ENCODE data around the gene SNX11. TPM values are rescaled to one million over a fixed set of nuclear protein-coding genes. Genes with fewer than 3 reads are reported as not detected.
"Not testable (repeated sequence)": the region's sequence is repeated elsewhere in the genome, so short reads cannot be mapped to it uniquely, and the experiment has no call there.

Gene SNX11, protein sequence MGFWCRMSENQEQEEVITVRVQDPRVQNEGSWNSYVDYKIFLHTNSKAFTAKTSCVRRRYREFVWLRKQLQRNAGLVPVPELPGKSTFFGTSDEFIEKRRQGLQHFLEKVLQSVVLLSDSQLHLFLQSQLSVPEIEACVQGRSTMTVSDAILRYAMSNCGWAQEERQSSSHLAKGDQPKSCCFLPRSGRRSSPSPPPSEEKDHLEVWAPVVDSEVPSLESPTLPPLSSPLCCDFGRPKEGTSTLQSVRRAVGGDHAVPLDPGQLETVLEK
- total RNA-seq (2014; rRNA removed; shearing (Covaris generic)): 12.3 and 12.9 TPM in 2 replicates
- polyA plus RNA-seq (2014; cell fraction: nucleus; rRNA removed): 17.3 and 21.0 TPM in 2 replicates

DNA sequence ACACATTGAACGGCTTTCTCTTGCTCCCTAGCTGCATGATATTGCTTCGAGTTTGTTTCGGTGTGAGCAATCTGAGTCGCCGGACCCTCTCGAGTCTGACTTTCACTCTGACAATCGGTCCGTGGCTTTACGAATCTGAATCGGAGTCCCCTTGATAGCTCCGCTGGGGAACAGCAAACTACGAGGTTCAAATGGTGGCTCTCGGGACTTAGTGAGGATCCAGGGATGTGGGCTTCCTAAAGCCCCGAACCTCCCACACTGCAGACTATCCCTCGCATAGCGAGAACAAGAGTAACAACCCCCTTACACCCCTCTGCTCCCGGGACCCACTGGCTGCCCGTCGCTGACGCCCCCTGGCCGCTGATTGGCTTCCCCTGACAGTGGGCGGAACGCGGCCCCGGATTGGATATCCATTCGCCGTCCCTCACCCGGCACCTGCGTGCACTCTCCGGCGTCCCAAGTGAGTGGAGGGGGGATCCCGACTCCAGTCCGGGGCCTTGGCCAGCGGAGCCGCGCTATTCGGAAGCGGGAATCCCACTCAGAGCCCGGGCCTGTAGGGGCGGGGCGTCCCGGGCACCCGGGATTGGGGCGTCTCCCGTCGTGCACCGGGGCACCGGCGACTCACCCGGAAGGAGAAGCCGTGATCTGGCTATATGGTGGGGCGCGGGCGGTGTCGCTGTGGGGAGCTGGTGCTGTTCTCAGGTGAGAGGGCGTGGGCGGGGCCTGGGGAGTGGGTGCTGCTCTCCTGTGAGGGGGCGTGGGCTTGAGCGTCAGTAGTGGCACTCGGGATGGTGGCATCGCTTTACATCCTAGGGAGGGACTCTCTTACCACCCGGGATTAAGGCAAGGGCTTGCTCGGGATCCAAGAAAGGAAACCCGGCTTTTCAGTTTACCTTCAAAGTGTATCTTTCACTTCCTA lies at the start of gene SNX11:
Gene SNX11, plus strand, starts transcription at position 630 of the 919 bp plus-strand sequence. CDS start 4,278 bp downstream, outside the sequence.
- DNase-seq (ENCODE audit: extremely low read depth, low read depth): peak; percentile 73

- no peak for DNase-seq (ENCODE audit: extremely low read depth, low read depth)
Measured at GRCh38 chr17:48058393-48059124, 49.0 kb upstream of the SNX11 start.

DNA sequence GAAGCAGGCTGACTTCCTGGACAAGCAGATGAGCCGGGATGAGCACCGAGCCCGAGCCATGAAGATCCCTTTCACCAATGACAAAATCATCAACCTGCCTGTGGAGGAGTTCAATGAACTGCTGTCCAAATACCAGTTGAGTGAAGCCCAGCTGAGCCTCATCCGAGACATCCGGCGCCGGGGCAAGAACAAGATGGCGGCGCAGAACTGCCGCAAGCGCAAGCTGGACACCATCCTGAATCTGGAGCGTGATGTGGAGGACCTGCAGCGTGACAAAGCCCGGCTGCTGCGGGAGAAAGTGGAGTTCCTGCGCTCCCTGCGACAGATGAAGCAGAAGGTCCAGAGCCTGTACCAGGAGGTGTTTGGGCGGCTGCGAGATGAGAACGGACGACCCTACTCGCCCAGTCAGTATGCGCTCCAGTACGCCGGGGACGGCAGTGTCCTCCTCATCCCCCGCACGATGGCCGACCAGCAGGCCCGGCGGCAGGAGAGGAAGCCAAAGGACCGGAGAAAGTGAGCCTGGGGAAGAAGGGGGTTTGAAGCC lies 48.4 kb upstream of the SNX11 start:
- DNase-seq (ENCODE audit: extremely low read depth, low read depth): no peak

DNA sequence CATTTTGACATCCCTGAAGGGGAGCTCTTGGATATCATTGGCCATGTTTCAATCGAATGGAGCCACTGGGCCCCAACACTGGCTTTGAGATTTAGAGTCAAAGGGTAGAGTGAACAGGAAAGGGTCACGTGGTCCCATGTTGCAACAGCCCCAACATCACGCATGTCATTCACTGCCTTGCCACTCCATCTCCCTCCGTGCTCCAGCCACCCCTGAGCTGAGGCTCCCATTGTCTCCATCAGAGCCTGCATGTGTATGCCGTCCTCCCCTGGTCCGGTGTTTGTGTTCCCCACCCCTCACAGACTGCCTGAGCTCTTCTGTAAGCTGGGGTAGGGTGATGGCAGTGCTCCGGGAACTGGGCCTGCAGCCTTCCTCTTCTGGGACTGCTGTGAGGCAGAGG lies 47.3 kb upstream of the SNX11 start:
- DNase-seq (ENCODE audit: extremely low read depth, low read depth): no peak

GRCh38 chr17:48062273-48062672 lies 45.3 kb upstream of the SNX11 start:
- DNase-seq (ENCODE audit: extremely low read depth, low read depth): no peak

GRCh38 chr17:48064638-48065037 lies 42.9 kb upstream of the SNX11 start:
- DNase-seq (ENCODE audit: extremely low read depth, low read depth): no peak

GRCh38 chr17:48066192-48066591 lies 41.4 kb upstream of the SNX11 start:
- no peak for DNase-seq (ENCODE audit: extremely low read depth, low read depth)

GRCh38 chr17:48066656-48067055 lies 40.9 kb upstream of the SNX11 start:
- no peak for DNase-seq (ENCODE audit: extremely low read depth, low read depth)

- DNase-seq (ENCODE audit: extremely low read depth, low read depth): no peak
Measured at GRCh38 chr17:48067245-48067644, 40.3 kb upstream of the SNX11 start.

- DNase-seq (ENCODE audit: extremely low read depth, low read depth): not testable (repeated sequence)
Measured at GRCh38 chr17:48067808-48068207, 39.8 kb upstream of the SNX11 start.

DNA sequence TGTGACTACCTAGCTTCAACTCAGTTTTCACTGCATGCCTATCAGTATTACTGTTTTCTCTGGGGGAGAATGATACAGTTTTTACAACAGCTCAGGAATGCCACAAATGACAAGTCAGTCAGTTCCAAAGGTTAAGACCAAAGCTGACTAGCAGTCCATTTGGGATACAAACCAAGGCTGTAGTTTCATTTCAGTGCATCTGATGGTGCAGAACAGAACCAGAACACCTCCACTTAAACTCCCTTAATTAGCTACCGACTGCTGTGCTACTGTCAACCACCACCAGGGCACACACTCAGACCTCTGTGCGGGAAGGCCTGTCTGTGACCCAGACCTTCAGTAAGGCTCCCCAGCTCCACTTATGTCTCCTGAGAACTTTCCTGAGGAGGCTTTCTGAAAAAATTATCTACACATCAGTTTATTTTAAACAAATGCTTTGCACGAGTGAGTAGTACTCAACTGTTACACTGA lies 39.0 kb upstream of the SNX11 start:
- no peak for DNase-seq (ENCODE audit: extremely low read depth, low read depth)

DNA sequence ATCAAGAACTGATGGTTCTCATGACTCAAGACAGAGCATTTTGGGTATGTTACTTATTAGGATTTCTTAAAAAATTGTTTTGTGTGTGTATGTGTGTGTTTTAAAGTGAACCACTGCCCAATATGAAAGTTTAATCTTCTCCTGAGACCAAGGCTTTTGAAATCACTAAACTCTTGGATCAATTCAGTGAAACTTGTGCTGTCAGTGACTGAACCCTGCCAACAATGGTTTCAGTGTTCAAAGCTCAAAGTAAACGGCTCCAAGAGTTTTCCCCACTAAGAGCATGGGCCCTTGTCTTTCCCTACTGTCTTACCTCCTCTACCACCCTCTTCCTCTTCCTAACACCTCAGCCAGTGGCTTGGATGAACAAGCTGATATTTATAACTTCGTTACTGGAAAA lies 37.4 kb upstream of the SNX11 start:
- DNase-seq (ENCODE audit: extremely low read depth, low read depth): no peak

- no peak for DNase-seq (ENCODE audit: extremely low read depth, low read depth)
Measured at GRCh38 chr17:48071654-48072053, 35.9 kb upstream of the SNX11 start.

- not testable (repeated sequence) for DNase-seq (ENCODE audit: extremely low read depth, low read depth)
Measured at GRCh38 chr17:48072811-48073210, 34.8 kb upstream of the SNX11 start.

DNA sequence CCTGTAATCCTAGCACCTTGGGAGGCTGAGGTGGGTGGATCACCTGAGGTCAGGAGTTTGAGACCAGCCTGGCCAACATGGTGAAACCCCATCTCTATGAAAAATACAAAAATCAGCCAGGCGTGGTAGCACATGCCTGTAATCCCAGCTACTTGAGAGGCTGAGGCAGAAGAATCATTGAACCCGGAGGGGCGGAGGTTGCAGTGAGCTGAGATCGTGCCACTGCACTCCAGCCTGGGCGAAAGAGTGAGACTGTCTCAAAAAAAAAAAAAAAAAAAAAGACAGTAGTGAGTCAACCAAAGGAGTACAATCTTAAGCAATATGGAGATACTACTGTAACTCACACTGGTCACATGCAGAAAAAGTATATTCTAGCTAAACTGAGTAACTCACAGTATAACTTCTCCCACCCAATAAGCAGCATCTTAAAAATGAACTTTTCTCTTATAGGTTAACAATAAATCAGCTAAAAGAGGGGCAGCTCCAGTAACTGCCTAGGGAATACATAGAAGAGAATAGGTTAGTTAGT lies 33.9 kb upstream of the SNX11 start:
- not testable (repeated sequence) for DNase-seq (ENCODE audit: extremely low read depth, low read depth)

DNA sequence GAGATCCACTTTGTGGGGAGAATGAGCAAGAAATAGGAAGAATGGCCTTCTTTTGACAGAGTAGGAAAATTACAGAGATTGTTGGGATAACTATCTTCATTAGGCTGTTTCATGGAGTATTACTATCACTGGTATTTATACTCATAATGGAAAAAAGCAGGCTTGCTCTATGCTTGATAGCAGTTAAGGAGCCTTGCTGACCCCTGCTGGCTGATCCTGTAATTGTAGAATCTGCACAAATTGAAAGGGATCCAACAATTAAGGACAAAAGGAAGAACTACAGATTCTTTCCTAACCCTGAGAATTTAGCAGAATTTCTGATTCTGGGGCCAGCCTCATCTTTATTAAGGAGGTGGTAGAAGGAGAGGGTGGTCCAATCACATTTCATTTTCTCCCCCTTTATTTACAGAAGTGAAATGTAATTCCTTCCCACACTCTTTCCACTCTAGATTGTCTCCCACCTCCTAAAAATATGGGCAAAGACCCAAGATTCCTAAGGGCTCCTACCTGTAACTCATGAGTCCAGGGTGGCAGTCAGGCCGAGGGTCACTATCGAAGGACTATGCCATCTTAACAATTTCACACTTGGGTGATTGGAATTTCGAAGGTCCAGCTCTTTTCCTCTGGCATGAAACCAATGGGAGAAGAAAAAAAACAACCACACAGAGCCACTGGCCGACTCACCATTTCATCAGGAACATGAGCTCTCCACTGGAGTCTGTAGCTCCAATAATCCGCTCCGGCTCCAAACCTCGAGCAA lies 33.1 kb upstream of the SNX11 start:
- peak; percentile 79 for DNase-seq (ENCODE audit: extremely low read depth, low read depth)

GRCh38 chr17:48077152-48077551 lies 30.4 kb upstream of the SNX11 start:
- DNase-seq (ENCODE audit: extremely low read depth, low read depth): not testable (repeated sequence)

DNA sequence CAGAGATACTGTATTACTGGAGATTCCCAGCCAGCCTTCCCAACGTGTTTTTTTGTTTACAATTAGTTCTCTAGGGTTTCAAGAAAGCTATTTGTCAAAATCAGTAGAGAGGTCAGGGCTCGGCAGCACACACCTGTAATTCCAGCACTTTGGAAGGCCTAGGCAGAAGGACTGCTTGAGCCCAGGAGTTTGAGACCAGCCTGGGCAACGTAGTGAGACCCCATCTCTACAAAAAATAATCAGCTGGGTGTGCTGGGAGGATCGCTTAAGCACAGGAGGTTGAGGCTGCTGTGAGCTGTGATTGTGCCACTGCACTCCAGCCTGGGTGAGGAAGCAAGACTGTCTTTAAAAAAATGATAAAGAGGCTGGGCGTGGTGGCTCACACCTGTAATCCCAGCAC lies 25.7 kb upstream of the SNX11 start:
- no peak for DNase-seq (ENCODE audit: extremely low read depth, low read depth)

GRCh38 chr17:48084932-48085331 lies 22.6 kb upstream of the SNX11 start:
- no peak for DNase-seq (ENCODE audit: extremely low read depth, low read depth)

All from NCI-H460 (cell line).